ENCODE data around the gene GAB3. TPM values are rescaled to one million over a fixed set of nuclear protein-coding genes. Genes with fewer than 3 reads are reported as not detected.

The GAB3 gene
- total and polyA plus RNA-seq, 4 donors, result 0.66 to 10.4 (median 1.6) TPM

DNA sequence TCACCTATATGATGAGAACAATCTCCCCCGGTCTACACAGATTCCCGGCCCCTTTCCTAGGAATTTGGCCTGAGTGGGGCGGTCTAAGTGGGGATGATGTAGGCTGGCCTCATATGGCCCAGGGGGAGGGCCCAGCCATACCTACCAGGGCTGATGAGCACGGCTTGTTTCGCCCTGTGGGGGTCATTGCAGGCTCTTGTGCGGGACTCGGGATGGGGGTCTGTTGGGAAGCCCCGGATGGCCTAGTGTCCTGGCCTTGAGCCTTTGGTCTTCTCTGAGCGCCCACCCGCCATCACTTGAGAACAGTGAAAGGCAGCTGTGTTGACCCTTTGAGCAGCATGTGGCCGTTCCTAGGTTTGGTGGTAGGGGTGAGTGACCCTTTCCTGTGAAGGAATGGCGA, 92.7 kb downstream of the GAB3 start:
- TF ChIP-seq ATF3 (IDR thresholded peaks at IDR 0.05) (no peak), TAF1 (conservative IDR thresholded peaks at IDR 0.05) (no peak), HNF4A (conservative IDR thresholded peaks at IDR 0.05) (no peak)
- TF ChIP-seq, protein P1, sequence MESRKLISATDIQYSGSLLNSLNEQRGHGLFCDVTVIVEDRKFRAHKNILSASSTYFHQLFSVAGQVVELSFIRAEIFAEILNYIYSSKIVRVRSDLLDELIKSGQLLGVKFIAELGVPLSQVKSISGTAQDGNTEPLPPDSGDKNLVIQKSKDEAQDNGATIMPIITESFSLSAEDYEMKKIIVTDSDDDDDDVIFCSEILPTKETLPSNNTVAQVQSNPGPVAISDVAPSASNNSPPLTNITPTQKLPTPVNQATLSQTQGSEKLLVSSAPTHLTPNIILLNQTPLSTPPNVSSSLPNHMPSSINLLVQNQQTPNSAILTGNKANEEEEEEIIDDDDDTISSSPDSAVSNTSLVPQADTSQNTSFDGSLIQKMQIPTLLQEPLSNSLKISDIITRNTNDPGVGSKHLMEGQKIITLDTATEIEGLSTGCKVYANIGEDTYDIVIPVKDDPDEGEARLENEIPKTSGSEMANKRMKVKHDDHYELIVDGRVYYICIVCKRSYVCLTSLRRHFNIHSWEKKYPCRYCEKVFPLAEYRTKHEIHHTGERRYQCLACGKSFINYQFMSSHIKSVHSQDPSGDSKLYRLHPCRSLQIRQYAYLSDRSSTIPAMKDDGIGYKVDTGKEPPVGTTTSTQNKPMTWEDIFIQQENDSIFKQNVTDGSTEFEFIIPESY (IDR thresholded peaks at IDR 0.05), result no peak
- TF ChIP-seq, protein P2, sequence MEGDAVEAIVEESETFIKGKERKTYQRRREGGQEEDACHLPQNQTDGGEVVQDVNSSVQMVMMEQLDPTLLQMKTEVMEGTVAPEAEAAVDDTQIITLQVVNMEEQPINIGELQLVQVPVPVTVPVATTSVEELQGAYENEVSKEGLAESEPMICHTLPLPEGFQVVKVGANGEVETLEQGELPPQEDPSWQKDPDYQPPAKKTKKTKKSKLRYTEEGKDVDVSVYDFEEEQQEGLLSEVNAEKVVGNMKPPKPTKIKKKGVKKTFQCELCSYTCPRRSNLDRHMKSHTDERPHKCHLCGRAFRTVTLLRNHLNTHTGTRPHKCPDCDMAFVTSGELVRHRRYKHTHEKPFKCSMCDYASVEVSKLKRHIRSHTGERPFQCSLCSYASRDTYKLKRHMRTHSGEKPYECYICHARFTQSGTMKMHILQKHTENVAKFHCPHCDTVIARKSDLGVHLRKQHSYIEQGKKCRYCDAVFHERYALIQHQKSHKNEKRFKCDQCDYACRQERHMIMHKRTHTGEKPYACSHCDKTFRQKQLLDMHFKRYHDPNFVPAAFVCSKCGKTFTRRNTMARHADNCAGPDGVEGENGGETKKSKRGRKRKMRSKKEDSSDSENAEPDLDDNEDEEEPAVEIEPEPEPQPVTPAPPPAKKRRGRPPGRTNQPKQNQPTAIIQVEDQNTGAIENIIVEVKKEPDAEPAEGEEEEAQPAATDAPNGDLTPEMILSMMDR (IDR thresholded peaks at IDR 0.05; ENCODE audit: low read depth, low read length, missing input control), result no peak

DNA sequence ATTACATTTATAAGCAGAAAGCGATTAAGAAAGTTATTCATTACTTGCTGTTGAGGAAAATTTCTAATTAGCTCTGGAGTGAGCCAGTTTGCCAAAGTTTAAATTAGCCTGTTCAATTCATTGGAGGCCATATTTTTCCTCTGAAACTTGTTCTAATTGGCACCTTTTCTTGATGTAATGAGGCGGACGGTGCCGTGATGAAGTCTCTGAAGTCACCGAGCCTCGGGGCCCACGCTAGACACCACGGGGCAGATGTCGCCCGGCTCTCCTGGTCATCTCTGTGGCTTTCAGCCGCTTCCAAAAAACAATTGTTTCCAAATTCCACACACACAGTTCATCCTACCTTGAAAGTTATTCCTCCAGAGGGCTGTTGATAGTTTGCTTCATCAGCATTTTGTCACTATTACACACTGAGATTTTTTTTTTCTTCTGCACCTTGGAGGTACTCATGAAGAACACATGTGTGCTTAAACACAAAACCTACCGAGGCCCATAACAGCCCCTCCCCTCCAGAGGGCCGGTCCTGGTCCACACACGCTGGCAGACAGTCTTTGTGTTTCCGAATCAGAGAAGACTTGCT, 93.6 kb downstream of the GAB3 start:
- Histone ChIP-seq H3K27ac (ENCODE audit: low read depth in 1 of 2, low read length in 2 of 2) (no peak overlapping the region), H3K9me3 (ENCODE audit: control insufficient read depth in 4 of 4, low read length in 3 of 4) (peaks cover 0 to under 1% (median 0%) of the 10 kb centered on the region in 4 donors), H3K27me3 (ENCODE audit: control insufficient read depth in 4 of 4, insufficient read depth in 4 of 4, low read length in 3 of 4) (no peaks in the 10 kb centered on the region), H3K36me3 (ENCODE audit: control insufficient read depth in 4 of 4, insufficient read depth in 3 of 4, low read depth in 1 of 4, low read length in 3 of 4) (no peaks in the 10 kb centered on the region), H3K4me3 (ENCODE audit: low read depth in 1 of 3, low read length in 3 of 3) (no peak overlapping the region), H3K9ac (ENCODE audit: low read depth in 1 of 2, low read length in 2 of 2) (no peak overlapping the region), H3K4me1 (ENCODE audit: control insufficient read depth in 4 of 4, insufficient read depth in 4 of 4, low read length in 3 of 4) (no peaks in the 10 kb centered on the region)
- no peak for DNase-seq (ENCODE audit: low spot score)
- 92% methylated on average over 15 of the region's 15 CpGs for WGBS
- TF ChIP-seq, protein P3, sequence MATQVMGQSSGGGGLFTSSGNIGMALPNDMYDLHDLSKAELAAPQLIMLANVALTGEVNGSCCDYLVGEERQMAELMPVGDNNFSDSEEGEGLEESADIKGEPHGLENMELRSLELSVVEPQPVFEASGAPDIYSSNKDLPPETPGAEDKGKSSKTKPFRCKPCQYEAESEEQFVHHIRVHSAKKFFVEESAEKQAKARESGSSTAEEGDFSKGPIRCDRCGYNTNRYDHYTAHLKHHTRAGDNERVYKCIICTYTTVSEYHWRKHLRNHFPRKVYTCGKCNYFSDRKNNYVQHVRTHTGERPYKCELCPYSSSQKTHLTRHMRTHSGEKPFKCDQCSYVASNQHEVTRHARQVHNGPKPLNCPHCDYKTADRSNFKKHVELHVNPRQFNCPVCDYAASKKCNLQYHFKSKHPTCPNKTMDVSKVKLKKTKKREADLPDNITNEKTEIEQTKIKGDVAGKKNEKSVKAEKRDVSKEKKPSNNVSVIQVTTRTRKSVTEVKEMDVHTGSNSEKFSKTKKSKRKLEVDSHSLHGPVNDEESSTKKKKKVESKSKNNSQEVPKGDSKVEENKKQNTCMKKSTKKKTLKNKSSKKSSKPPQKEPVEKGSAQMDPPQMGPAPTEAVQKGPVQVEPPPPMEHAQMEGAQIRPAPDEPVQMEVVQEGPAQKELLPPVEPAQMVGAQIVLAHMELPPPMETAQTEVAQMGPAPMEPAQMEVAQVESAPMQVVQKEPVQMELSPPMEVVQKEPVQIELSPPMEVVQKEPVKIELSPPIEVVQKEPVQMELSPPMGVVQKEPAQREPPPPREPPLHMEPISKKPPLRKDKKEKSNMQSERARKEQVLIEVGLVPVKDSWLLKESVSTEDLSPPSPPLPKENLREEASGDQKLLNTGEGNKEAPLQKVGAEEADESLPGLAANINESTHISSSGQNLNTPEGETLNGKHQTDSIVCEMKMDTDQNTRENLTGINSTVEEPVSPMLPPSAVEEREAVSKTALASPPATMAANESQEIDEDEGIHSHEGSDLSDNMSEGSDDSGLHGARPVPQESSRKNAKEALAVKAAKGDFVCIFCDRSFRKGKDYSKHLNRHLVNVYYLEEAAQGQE (IDR thresholded peaks at IDR 0.05), result no peak
- no peak for TF ChIP-seq HNF4A (conservative IDR thresholded peaks at IDR 0.05)
- TF ChIP-seq JUND (IDR thresholded peaks at IDR 0.05), result no peak
- no peak for TF ChIP-seq SP1 (IDR thresholded peaks at IDR 0.05)
- TF ChIP-seq HNF4G (IDR thresholded peaks at IDR 0.05), result no peak
- TF ChIP-seq RXRA (IDR thresholded peaks at IDR 0.05), result no peak
- TF ChIP-seq FOXA2 (IDR thresholded peaks at IDR 0.05), result no peak
- TF ChIP-seq ATF3 (IDR thresholded peaks at IDR 0.05), result no peak
- TF ChIP-seq, protein P4, sequence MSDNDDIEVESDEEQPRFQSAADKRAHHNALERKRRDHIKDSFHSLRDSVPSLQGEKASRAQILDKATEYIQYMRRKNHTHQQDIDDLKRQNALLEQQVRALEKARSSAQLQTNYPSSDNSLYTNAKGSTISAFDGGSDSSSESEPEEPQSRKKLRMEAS (IDR thresholded peaks at IDR 0.05), result no peak
- no peak for TF ChIP-seq RAD21 (IDR thresholded peaks at IDR 0.05)
- no peak for TF ChIP-seq NR2F2 (IDR thresholded peaks at IDR 0.05)
- TF ChIP-seq GABPA (IDR thresholded peaks at IDR 0.05 in 1 of 2, conservative IDR thresholded peaks at IDR 0.05 in 1 of 2), result no peak
- TF ChIP-seq, protein P2 (IDR thresholded peaks at IDR 0.05; ENCODE audit: low read depth, low read length, missing input control), result no peak
- TF ChIP-seq YY1 (IDR thresholded peaks at IDR 0.05), result no peak
- TF ChIP-seq TAF1 (conservative IDR thresholded peaks at IDR 0.05), result no peak

More for the DNA sequence above, 92.7 kb downstream of the GAB3 start:
- no peaks in the 10 kb centered on the region for H3K36me3 ChIP-seq (ENCODE audit: control insufficient read depth in 4 of 4, insufficient read depth in 3 of 4, low read depth in 1 of 4, low read length in 3 of 4)
- no peak overlapping the region for H3K9ac ChIP-seq (ENCODE audit: low read depth in 1 of 2, low read length in 2 of 2)
- DNase-seq (ENCODE audit: low spot score), result no peak
- no peak overlapping the region for H3K4me3 ChIP-seq (ENCODE audit: low read depth in 1 of 3, low read length in 3 of 3)
- H3K27ac ChIP-seq (ENCODE audit: low read depth in 1 of 2, low read length in 2 of 2), result no peak overlapping the region
- peaks cover 0 to 4% (median 1%) of the 10 kb centered on the region in 4 donors for H3K9me3 ChIP-seq (ENCODE audit: control insufficient read depth in 4 of 4, low read length in 3 of 4)
- H3K27me3 ChIP-seq (ENCODE audit: control insufficient read depth in 4 of 4, insufficient read depth in 4 of 4, low read length in 3 of 4), result no peaks in the 10 kb centered on the region
- H3K4me1 ChIP-seq (ENCODE audit: control insufficient read depth in 4 of 4, insufficient read depth in 4 of 4, low read length in 3 of 4), result no peaks in the 10 kb centered on the region
- 92% methylated on average over 12 of the region's 12 CpGs for WGBS
